Fibroblast of peridontal ligament (primary cell): Measurements from ENCODE around the gene CCDC24.

Experiments
- DNase-seq: peaks from one replicate; pipeline ENCODE4 v3.0.0-alpha.2; 2010; ENCODE audit errors: extremely low read depth

CCDC24 gene

DNA sequence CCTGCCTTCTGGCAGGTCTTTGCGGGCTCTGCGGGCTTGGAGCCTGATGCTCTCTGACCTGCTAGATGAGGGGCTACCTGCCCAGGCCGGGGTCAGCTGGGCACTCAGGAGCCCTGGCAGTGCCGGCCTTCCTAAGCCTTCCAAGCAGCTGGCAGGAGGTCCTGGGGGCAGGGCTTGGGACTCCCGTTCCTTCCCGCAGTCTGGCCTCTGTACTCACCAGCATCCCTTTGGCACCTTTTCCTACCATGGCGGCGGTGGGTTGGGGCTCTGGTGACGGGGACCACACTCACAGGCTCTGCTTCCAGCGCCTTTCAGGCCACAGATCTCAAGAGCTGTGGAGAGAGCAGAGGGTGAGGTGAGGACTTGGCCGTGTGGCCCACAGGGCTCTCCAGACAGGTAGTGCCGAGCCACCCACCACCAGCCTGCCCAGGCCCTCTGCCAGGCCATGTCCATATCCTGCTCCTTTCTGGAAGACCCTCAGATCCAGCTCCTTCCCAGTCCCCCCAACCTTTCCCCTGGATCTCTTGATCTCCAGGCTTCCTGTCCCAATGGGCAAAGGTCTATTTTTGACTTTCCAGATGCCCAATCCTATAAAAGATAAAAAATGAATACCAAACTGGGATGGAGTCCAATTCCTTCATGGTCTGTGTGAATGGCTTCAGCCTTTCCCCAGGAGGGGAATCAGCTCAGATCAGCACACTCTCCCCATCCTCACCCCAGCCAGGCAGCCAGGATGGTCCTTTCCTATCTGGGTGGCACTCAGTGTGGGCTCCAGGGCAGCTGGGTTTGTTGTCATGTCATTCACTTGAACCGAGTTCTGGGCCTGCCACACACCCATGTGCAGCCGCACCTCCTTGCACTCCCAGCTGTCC, 32.9 kb downstream of the CCDC24 start:
- no peak for DNase-seq

DNA sequence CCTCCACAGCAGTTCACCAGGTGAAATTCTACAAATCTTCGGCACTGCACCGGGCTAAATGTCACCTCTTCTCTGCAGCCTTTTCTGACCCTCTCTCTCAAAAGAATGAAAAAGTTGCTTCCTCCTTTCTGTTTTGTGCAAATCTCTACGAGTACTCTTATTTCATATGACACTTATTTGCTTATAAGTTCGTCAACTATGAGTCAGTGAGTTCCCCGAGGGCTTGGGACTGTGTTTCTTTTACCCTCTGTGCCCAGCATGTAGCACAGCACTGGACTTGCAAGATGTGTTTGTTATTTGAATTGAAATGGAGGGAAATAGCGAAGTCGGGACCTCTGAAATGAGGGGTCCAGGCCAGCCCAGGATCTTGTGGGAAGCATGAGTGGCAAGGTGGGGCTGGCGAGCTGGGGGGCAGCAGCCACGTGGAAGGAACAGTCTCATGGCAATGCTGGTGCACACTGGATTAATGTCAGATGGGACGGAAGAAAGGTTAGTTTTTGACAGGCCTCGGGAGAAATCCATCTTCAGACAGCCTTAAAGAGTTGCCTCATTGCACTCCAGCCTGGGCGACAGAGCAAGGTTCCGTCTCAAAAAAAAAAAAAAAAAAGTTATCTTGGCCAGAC, 33.6 kb downstream of the CCDC24 start:
- peak; percentile 33 for DNase-seq

DNA sequence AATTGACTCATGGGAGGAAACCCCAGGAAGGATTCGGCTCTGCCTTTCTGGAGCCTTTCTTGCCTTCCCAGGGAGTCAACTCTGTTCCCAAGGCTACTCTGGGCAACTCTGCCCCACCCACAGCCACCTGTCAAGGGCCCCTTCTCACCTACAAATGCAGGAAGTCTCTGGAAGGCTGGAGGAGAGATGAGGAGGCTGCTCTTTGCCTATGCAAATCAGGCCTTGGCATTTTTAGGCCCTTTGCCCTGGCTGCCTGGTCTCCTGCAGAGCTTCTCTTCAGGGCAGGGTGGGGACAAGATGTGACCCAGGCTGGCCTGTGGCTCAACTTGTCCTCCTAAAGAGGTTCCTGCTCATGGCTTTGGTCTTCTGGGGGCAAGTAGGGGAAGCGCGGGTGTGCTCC, 34.4 kb downstream of the CCDC24 start:
- no peak for DNase-seq

DNA sequence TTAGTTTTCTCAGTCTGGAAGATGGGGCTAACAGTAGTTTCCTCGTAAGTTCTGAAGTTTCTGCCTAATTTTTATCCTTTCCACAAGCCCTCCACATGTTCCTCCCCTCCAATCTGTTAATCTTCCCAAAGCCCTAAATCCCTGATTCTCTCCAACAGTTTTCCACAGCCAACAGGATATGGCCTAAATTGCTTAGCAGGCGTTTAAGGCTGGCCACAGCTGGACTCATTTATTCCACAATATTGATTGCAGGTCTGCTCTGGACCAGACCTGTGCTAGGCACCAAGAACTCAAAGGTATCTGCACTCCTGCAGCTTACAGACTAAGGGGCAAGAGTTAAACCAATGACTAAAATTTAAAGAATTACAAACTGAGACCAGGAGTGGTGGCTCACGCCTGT, 35.9 kb downstream of the CCDC24 start:
- DNase-seq: no peak

DNA sequence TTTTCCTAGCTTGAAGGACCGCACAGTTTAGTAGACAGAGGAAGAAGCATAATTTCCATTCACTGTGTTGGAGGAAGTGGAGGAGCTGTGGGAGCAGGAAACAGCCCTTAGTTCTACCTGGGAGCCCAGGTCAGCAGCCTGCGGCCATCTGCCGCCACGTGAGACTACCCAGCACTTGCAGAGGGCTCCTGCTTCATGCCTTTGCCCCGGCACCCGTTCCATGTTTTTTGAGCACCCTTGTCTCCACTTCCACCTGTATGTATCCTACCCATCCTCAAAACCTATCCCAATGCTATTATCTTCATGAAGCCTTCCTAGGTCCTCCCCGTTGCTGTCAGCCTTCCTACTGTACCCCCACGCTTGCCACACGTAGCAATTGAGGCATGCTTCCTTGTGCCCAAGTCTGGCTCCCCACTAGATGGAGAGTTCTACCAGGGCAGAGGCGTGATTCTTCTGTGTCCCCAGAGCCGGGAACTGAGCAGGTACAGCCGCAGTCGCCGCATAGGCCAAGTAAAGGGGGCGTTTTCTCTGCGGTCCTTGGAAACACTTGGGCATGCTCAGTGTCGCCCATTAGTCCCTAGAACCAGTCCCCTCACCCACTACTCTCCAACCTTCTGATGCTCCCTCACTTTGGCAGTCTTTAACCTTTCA, 38.0 kb downstream of the CCDC24 start:
- no peak for DNase-seq

DNA sequence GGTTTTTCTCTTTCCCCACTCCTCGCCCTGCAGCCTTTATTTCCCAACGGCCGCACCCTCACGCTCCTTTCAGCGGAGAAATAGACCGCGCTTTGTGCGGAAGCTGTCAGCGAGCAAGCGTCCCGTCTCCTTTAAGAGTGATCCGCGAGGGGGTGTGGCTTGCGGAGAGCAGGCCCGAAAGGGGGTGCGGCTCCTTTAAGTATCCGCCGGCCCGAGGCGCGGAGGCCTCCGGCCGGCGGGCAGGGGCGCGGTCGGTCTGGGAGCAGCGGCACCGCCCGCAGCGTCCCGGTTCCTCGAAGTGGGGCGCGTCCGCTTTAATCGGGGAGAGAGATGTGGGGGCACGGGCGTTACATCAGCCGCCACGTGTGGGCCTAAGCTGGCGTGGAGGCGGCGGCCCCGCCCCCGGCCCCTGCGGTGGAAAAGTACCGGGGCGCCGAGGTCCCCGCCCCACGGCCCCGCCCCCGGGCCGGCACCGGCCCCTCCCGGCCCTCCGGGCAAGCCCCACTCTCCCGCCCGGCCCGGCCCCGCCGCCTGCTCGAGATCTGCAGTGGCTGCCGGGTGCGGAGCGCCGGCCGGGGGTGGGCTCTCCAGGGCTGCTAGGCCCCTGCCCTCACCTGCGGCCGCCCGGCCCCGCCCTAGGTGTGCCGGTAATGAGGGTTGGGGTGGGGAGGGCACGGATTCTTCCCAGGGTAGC, 38.7 kb downstream of the CCDC24 start:
- peak; percentile 81 for DNase-seq

DNA sequence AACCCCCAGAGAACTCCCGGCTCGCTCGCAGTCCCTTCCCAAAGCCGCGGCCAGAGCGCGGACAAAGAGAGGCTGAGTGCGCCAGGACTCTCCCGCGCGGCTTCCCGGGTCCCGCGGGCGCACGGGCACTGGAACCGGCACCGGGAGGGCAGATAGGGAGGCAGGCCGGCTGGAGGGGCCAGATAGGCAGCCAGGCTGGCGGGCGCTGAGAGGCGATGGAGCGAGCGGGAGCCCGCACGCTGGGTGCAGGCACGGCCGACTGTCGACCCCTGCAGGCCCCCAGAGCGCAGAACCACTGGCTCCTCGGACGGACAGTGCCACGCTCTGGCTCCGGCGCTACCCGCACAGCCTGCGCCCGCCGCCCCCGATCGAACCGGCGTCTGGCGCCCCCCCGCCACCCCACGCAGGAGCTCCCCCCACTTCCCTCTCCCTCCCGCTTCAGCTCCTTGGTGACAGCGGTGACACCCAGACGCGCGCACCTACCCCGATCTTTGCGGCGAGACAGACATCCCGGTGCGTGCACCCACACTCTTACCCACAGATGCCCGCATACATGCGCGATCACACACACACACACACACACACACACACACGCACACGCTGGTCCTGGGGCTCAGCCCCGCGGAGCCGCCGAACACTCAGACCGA, 39.3 kb downstream of the CCDC24 start:
- peak; percentile 25 for DNase-seq

DNA sequence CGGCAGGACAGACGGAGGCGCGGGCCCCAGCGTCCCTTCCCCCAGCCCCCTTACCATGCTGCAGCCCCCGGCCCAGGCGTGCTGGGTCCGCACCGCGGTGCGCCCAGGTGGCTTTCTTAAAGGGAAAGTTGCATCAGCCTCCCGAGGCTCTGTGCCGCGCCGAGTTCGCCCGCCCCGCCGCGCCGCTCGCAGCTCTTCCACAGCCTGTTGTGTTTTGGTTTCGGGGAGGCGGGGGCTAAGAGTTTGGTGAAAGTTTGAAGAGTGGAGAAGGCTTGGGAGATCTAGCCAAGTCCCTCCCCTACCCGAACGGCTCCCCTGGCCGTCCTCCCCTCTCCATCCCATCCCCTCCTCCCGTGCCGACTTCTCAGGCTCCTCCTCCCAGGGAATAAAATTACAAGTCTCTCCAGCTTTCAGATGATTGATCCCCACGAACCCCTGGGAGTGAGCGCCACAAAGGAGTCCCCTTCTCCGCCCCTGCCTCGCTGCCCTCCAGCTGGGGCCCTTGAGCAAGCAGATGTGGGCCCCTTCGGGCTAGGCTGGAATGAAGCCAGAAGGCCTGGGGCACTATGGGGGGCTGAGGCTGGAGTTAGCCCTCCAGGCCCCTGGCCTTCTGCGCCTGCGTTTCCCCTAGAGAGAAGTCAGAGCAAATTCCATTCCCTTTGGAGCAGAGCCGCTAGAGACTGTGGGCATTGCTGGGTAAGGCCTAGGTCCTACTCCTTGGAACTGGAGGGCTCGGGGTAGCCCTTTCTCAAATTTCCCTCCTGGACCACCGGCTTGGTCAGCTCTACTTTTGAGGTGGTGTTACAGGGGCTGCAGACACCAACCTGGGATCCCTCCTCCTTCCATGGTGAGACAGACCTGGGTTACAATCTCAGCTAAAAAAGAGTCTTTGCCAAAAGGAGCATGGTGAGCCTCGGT, 40.1 kb downstream of the CCDC24 start, which contains the start of gene SLC6A9:
Gene SLC6A9, minus strand, starts transcription at position 211 of the 918 bp plus-strand sequence. CDS start 7,185 bp downstream, outside the sequence.
- peak; percentile 85 for DNase-seq

DNA sequence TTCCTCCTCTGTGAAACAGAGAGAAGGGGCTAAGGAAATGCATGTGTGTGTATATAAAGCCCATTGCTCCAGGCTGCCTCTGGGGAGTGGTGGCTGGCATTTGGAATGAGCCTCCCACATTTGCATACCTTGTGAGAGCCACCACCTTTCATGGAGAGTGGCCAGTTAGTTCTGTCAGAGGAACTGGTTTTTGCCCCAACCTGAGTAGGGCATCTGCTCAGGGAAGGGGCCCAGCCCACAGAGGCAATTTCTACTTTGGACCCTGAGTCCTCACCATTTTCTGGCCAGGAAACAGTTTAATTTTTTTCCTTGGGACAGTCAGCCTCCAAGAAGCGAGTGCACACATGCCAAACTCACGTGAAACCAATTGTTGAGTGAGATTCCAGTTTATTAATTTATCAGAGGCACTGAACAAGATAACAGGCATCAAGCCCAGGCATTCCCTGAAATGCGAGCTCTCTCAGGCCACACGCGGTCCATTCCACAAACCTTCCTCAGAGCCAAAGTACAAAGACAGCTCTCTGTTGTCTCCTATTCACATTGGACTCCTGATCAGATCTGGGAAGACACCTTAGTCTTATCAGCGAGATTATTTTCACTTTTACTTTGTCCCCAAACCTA, 40.9 kb downstream of the CCDC24 start:
- no peak for DNase-seq

DNA sequence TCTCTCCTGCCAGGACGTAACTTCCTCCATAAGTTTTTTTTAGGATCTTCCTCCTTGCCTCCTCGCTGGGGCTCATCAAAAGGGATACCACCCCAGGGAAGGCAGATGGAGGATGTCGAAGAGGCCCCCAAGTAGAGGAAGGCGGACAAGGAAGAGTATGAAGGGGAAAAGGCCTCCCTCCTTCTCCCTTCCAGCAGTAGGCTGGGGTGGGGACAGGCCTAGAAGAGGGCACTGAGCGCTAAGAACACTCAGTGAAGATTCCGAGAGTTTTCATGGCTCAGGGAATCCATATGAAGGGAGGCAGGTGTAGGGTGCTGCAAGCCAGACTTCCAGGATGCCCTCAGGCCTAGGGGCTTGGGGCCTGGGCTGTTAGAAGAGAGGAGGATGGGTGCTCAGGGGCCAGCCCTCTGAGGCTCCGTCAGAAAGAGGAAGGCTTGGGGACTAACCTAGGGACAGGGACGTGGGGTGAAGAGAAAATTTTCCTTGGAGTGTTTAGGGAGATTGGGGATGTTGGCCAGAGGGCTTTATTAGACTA, 41.7 kb downstream of the CCDC24 start:
- no peak for DNase-seq

DNA sequence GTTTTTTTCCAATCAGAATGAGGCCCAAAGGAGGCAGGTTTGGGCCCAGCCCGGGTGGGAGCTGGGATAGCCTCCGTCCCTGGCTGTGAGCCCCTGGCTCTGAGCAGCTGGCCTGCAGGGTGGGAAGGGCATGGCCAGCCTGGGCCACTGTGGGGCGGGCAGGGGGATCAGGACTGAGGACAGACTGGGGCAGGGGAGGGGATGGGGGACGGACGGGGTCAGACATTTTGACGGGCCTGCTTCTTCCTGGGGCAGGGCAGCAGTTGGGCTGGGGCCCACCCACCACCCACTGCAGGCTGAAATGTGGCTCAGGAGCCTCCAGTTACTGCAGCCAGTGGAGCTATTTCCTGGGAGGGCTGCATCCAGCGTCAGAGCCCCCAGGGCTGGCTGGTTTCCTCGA, 42.4 kb downstream of the CCDC24 start:
- DNase-seq: no peak

DNA sequence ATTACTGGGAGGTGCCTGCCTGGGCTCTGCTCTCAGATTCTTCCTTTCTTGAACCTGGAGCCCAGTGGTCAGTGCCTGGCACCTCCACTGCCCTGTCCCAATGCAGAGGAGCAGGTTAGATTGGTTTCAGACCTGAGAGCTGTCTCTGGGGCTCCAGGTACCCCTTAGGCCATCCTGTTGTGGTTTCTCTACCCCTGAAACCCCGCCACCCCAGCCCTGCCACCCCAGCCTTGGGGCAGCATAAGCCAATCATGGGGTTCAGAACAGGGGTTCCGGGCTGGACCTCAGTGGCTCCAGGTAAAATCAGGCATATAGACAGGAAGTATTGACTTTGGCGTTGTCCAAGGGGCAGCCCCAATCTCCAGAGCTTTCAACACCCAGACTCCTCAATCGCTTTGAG, 43.0 kb downstream of the CCDC24 start:
- no peak for DNase-seq

DNA sequence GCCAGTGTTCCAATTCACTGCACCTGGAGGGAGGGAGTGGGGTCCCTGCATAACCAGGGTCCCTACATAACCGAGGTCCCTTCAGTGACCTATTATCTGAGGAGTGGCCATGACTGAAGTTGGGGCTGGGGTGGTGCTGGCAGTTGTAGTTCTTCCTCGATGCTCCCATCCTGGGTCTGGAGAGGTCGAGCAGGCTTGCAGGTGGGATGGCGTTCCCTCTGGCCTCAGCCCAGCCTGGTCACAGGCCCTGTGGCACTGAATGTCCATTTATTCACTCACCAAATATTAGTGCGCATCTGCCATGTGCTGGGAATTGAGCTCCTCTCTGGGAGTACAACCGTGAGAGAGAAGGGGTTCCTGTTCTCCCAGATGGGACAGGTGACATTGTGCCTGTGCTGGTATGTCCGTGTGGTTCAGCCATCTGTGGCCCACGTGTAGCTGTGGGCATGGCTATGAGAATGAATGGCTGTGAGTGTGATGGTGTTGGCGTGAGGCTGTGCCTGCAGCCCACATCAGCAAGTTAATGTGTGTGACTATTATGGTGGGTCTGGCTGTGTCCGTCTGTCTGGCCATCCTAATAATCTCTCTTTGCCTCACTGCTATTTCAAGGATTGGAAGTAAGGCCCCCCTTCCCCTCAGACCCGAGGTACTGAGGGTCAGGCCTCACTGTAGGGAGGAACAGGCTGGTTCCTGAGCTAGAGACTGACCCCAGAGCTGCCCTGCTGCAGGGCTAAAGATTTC, 43.7 kb downstream of the CCDC24 start:
- DNase-seq: no peak

DNA sequence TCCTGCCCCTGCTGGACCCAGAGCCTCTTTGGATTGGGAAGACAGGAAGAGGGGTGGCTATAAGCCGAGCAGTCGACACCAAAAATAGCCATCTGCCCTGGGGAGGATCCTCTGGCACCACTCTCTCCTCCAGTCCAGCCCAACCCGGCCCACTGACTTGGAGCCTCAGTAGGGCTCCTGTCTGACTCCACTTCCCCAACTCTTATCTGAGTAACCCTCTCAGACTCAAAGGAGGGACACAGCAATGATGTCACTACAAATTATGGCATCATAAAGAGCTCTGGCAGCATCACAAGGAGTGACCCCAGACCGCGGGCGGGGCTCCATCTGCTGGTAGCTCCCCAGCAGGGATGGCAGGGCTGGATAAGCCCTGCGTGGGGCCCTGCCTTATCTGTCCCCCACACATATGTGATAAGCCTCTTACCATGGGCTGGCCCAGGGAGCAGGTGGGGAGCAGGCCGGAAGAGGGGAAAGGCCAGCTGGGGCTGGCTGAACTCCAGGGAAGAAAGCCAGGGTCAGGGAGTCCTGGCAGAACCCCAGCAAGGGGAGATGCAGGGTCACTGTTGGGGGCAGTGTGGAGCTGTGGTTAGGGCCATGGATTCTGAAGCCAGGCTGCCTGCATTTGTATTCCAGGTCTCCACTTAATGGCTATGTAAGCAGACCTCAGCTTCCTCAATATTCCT, 44.5 kb downstream of the CCDC24 start:
- DNase-seq: no peak

DNA sequence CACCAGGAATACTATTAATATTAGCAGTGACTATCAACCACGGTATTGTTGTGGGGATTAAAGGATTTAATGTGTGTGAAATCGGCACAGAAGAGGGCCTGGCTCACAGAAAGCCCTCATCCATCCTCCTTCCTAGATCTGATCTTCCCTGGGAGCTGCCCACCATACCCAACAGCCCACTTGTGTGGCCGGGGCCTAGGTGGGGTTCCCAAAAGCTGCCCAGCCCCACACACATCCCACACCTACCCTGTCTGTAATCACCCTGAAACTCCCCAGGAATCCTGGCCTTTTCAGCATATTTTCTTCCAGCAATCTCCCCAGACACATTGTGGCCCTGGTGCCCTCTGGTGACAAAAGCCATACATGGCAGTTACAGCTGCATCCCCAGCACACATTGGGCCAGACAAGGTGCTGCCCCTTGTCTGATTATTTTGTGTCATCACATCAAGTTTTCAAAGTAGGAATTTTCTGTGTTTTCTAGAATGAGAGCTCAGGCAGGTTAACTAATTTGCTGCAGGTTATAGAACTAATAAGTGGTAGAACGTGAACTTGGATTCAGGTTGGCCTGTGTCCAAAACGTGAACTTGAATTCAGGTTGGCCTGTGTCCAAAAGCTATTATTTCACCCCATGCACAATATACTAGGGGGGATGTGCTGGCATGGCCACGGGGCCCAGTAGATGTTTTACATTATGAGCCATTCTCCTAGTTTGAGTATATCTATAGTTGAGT, 45.2 kb downstream of the CCDC24 start:
- peak; percentile 75 for DNase-seq

DNA sequence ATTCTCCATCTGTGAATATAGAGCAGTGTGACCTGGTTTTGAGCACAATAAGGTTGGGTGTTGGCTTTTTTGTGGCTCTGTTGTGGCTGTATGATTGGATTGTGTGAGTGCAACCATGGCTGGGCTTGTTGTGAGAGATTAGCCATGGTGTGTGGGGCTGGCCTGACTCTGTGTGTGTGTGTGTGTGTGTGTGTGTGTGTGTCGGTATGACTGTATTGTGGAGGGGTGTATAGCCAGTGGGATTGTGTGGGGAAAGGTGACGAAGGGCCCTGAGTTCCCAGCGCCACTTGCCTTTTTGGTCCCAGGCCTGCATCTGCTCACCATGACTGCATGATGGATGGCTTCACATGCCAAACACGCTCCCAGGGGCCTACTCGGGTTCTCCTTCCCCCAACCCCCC, 45.8 kb downstream of the CCDC24 start:
- DNase-seq: no peak

DNA sequence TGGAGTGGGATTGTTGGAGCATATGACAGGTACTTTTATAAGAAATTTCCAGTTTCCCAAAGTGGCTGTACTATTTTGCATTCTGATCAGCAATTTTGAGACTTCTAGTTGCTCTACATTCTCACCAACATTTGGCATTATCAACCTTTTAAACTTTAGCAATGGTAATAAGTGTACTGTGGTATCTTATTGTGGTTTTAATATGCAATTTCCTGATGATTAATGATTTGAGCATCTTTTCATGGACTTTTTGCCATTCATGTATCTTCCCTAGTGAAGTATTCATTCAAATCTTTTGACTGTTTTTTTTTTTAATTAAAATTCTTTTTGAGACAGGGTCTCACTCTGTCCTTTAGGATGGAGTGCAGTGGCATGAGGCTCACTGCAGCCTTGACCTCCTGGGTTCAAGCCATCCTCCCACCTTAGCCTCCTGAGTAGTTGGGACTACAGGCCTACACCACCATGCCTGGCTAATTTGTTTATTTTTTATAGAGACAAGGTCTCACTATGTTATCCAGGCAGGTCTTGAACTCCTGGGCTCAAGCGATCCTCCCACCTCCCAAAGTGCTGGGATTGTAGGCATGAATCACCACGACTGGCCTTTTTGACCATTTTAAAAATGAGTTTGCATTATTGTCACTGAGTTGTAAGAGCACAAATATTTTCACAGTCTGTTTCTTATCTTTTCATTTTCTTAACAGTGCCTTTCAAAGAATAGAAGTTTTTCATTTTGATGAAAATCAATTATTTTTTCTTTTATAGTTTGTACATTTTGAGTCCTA, 47.7 kb downstream of the CCDC24 start:
- DNase-seq: peak; percentile 33
